Adrenal gland (tissue), 12 donors: Measurements from ENCODE around the gene L3MBTL2. TPM values are rescaled to one million over a fixed set of nuclear protein-coding genes. Genes with fewer than 3 reads are reported as not detected.

ENCODE experiments used
- DNase-seq, 7 donors: peaks; one replicate each; pipeline ENCODE4 v3.0.0-alpha.2; 2019 to 2020
- H3K27ac ChIP-seq, 5 donors: fragments of 200-600 bp; sonication (generic) in 4 of 5; 1 replicate in 3 of 5; 2 replicates in 2 of 5; pipeline versions ENCODE4 v1.5.1 to v1.8.0; 2016 to 2020; ENCODE audit warnings: mild to moderate bottlenecking in 1 of 5
- H3K27me3 ChIP-seq: fragments of 200-600 bp; 2 replicates; pipeline ENCODE4 v1.8.0; 2021
- H3K36me3 ChIP-seq, 2 donors: fragments of 200-600 bp; replicated peaks in 1 of 2; 1 replicate in 1 of 2; 2 replicates in 1 of 2; pipeline versions ENCODE4 v1.5.1 to v1.8.0; 2018 to 2022
- H3K4me1 ChIP-seq, 2 donors: fragments of 200-600 bp; replicated peaks in 1 of 2; 1 replicate in 1 of 2; 2 replicates in 1 of 2; pipeline versions ENCODE4 v1.5.1 to v1.8.0; 2018 to 2021
- H3K4me3 ChIP-seq, 4 donors: fragments of 200-600 bp; sonication (generic) in 3 of 4; one replicate each; pipeline ENCODE4 v1.5.1; 2016 to 2018
- H3K9me3 ChIP-seq, 3 donors: fragments of 200-600 bp; sonication (generic) in 1 of 3; replicated peaks in 1 of 3; 1 replicate in 2 of 3; 2 replicates in 1 of 3; pipeline versions ENCODE4 v1.5.1 to v1.8.0; 2016 to 2021
- POLR2A ChIP-seq, 2 donors: fragments of 450-650 bp; IDR thresholded peaks; one replicate each; pipeline ENCODE4 v1.6.1; 2017; ENCODE audit warnings: antibody characterized with exemption in 2 of 2, mild to moderate bottlenecking in 2 of 2, moderate library complexity in 1 of 2
- whole genome bisulfite sequencing, 4 donors: extraction: QIAGEN DNeasy Blood & Tissue Kit in 2 of 4; methylation state at CpG; one replicate each; pipeline versions ENCODE4 v1.1.5 to v1.1.7; 2013 to 2017; 5-methylcytosine and 5-hydroxymethylcytosine counted together
- intact Hi-C, 2 donors: fragments of 100-400 bp; cut with DNase I; formaldehyde crosslinking; loops; one replicate each; pipeline versions ENCODE4 v1.14.1 to v1.15.0; 2022 to 2023
- polyA plus RNA-seq, 3 donors: library from polyadenylated mRNA; stranded (reverse); fragments of 200-250 nt in 2 of 3; fragments of 350-450 nt in 1 of 3; fragmentation: Illumina TruSeq in 1 of 3; extraction: RNeasy Lipid Tissue Mini Kit (QIAGEN cat#74804) in 1 of 3; gene quantifications; one replicate each; pipeline ENCODE4 v1.2.3, GENCODE V29; 2013 to 2014
- total RNA-seq, 9 donors: library from RNA; depleted of rRNA in 4 of 9; stranded (reverse); fragments of >200 nt in 4 of 9; fragments of 120-200 nt in 1 of 9; fragmentation: NEBNext Ultra II Directional in 1 of 9; extraction: Animal tissue kit (Norgen Biotek cat#: 25700) in 1 of 9; gene quantifications; one replicate each; pipeline versions ENCODE4 v1.1.0 to v1.2.4, GENCODE V29; 2013 to 2023
- TF ChIP-seq, protein P1 (sequence below), 6 experiments: fragments of 450-650 bp in 4 of 6; fragments of 200-600 bp in 2 of 6; sonication (generic) in 1 of 6; IDR thresholded peaks; 1 replicate in 5 of 6; 2 replicates in 1 of 6; pipeline versions ENCODE4 v1.5.1 to v1.8.0; 2016 to 2021; ENCODE audit warnings: antibody characterized with exemption in 6 of 6, mild to moderate bottlenecking in 2 of 6, moderate library complexity in 1 of 6
- donor health status: healthy with polysubstance abuse.
- donor health status: Bipolar disorder and iron deficiency.
- donor health status: DM: yes; HTN: yes; CAD: no.
- donor health status: DM: no; HTN: no; CAD: no.
- donor health status: DM: no; HTN: no; CAD: no.
- donor health status: DM: yes; HTN: yes; CAD: no.

L3MBTL2 gene
- total and polyA plus RNA-seq, 12 donors = 16.1 to 31.9 (median 22.9) TPM

DNA sequence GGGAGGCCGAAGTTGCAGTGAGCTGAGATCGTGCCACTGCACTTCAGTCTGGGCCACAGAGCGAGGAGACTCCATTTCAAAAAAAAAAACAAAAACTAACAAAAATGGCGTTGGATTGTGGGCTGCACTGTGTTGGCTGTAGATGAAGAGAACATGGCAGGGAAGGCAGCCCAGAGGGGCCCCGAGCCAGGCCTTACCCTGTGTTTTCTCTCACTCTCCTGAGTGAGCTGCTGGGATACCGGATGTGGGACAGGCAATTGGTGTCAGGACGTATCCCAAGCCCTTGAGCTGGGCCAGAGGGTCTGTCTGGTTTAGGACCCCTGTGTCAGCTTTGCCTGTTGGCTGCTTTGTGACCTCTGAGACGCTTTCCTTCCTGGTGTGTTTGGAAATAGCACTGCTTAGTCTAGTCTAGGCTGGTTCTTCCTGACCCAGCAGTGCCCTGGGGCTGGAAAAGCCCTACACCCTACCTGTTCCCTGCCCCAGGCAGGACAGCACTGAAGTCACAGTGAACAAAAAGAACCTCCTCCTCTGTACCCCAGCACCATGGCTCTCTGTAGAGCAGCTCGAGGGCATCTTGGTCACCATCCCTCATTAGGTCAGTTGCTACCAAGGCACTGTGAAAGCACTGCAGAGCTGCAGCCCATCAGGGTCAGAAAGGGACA, 17.9 kb downstream of the L3MBTL2 start:
- TF ChIP-seq POLR2A (IDR thresholded peaks at IDR 0.05) = no peak
- TF ChIP-seq, protein P1, sequence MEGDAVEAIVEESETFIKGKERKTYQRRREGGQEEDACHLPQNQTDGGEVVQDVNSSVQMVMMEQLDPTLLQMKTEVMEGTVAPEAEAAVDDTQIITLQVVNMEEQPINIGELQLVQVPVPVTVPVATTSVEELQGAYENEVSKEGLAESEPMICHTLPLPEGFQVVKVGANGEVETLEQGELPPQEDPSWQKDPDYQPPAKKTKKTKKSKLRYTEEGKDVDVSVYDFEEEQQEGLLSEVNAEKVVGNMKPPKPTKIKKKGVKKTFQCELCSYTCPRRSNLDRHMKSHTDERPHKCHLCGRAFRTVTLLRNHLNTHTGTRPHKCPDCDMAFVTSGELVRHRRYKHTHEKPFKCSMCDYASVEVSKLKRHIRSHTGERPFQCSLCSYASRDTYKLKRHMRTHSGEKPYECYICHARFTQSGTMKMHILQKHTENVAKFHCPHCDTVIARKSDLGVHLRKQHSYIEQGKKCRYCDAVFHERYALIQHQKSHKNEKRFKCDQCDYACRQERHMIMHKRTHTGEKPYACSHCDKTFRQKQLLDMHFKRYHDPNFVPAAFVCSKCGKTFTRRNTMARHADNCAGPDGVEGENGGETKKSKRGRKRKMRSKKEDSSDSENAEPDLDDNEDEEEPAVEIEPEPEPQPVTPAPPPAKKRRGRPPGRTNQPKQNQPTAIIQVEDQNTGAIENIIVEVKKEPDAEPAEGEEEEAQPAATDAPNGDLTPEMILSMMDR (IDR thresholded peaks at IDR 0.05) = no peak
- Histone ChIP-seq H3K4me1 (peaks cover 0 to 2% of the 10 kb centered on the region in 2 donors), H3K4me3 (no peak overlapping the region), H3K27ac (no peak overlapping the region), H3K27me3 (no peaks in the 10 kb centered on the region), H3K36me3 (peaks cover 0 to 77% of the 10 kb centered on the region in 2 donors), H3K9me3 (no peaks in the 10 kb centered on the region)
- WGBS, 4 donors = 79 to 90% (median 86%) methylated on average over 7 to 9 of the region's 9 CpGs
- no peak for DNase-seq
- intact Hi-C loops = no loop called here

DNA sequence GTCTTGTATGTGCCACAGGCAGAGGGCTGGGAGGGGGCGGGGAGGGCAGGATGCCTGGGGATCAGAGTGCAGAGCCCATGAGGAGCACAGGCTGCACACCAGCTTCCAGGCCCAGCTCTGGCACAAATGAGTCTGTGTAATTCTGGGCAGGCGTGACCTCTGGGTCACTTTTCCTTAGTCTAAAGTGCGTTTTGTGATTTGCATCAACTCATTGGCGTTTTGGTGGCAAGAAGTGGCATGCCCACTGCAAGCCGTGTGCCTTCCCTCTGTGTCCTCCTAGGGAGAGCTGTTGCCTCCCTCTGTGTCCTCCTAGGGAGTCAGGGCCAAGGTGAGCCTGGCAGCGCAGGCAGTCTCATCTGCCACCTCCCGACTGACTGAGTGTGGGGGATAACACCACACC, 18.4 kb downstream of the L3MBTL2 start:
- DNase-seq = no peak
- intact Hi-C loops = no loop called here
- Histone ChIP-seq H3K4me1 (no peaks in the 10 kb centered on the region), H3K27ac (peak overlapping the region in 1 of 5 donors; percentile 34), H3K36me3 (peaks cover 0 to 80% of the 10 kb centered on the region in 2 donors), H3K4me3 (no peak overlapping the region), H3K27me3 (no peaks in the 10 kb centered on the region), H3K9me3 (no peaks in the 10 kb centered on the region)
- no peak for TF ChIP-seq POLR2A (IDR thresholded peaks at IDR 0.05)
- TF ChIP-seq, protein P1 (IDR thresholded peaks at IDR 0.05) = no peak
- WGBS, 4 donors = 73 to 87% (median 79%) methylated on average over 5 to 7 of the region's 7 CpGs

DNA sequence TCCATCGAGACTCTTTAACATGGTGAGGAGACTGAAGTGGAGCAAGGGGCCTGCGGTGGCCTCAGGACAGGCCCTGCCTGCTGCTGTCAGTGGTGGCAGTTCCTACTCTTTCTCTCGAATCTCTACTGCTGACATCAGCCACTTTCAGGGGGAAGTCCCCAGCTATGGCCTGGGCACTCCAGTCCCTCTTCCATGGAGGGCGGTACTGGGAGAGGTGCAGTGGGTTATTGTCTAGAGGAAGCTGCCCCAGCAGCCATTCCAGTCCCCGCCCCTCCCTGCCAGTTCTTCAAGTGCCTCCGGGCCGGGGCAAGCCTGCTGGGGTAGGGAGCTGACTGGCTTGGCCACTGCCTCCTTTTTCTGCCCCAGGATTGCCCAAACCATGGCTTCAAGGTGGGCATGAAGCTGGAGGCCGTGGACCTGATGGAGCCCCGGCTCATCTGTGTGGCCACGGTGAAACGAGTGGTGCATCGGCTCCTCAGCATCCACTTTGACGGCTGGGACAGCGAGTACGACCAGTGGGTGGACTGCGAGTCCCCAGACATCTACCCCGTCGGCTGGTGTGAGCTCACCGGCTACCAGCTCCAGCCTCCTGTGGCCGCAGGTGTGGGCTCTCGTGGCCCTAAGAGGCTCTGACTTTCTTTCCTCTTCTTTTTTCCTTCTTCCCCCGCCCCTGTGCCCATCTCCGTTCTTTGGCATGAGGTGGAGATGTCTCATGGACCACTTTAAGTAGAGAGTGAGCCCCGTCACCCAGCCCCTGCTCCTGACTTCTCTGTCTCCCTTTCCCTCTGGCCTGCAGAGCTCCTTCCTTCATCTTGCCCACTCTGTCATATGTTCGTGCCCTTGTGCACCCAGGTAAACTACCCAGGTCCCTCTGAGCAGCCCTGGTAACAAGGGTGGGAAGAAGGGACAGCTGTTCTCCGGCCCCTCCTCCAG, 21.9 kb downstream of the L3MBTL2 start:
- Histone ChIP-seq H3K9me3 (no peaks in the 10 kb centered on the region), H3K27ac (no peak overlapping the region), H3K27me3 (no peaks in the 10 kb centered on the region), H3K36me3 (peaks cover 0 to 61% of the 10 kb centered on the region in 2 donors), H3K4me1 (no peaks in the 10 kb centered on the region), H3K4me3 (no peak overlapping the region)
- peak in 2 of 7 donors; percentile 52 for DNase-seq
- intact Hi-C loops = no loop called here
- 91 to 96% (median 95%) methylated on average over 14 to 26 of the region's 26 CpGs for WGBS, 4 donors
- TF ChIP-seq, protein P1 (IDR thresholded peaks at IDR 0.05) = no peak
- TF ChIP-seq POLR2A (IDR thresholded peaks at IDR 0.05) = no peak

DNA sequence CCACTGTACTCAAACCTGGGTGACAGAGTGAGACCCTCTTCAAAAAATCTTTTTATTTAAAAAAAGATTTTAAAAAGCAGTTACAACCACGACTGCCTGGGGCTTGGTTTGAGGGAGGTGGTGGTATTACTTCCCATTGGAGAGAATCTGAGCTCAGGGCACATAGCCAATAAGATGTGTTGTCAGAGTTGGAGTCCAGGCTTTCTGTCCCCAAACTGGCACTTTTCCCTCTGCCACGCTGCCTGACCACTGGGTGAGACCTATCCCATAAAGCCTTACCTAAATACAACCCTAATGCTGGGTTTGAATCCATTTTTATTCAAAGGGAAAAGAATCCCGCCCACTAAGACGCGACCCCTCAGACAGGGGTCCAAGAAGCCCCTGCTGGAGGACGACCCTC, 24.1 kb downstream of the L3MBTL2 start:
- Histone ChIP-seq H3K4me3 (no peak overlapping the region), H3K9me3 (no peaks in the 10 kb centered on the region), H3K4me1 (peaks cover 12 to 13% of the 10 kb centered on the region in 2 donors), H3K27me3 (no peaks in the 10 kb centered on the region), H3K27ac (peak overlapping the region in 1 of 5 donors; percentile 65), H3K36me3 (peaks cover 0 to 41% of the 10 kb centered on the region in 2 donors)
- WGBS, 4 donors = 79 to 83% (median 81%) methylated on average over 6 of the region's 6 CpGs
- intact Hi-C loops = no loop called here
- TF ChIP-seq, protein P1 (IDR thresholded peaks at IDR 0.05) = no peak
- TF ChIP-seq POLR2A (IDR thresholded peaks at IDR 0.05) = no peak
- peak in 2 of 7 donors; percentile 58 to 62 for DNase-seq
